BLaER1 (cell line): ENCODE results near the gene TCF12.

ENCODE experiments used
- H3K27ac ChIP-seq: shearing (Covaris generic); formaldehyde crosslinking; 2 replicates; pipeline ENCODE4 v1.8.1; 2022
- H3K27me3 ChIP-seq: shearing (Covaris generic); formaldehyde crosslinking; 2 replicates; pipeline ENCODE4 v1.8.1; 2022
- H3K36me3 ChIP-seq: shearing (Covaris generic); formaldehyde crosslinking; 2 replicates; pipeline ENCODE4 v1.8.1; 2022
- H3K4me1 ChIP-seq: shearing (Covaris generic); formaldehyde crosslinking; 2 replicates; pipeline ENCODE4 v1.8.1; 2022
- H3K4me2 ChIP-seq: shearing (Covaris generic); formaldehyde crosslinking; 2 replicates; pipeline ENCODE4 v1.8.1; 2022
- H3K4me3 ChIP-seq: shearing (Covaris generic); formaldehyde crosslinking; 2 replicates; pipeline ENCODE4 v1.8.1; 2022
- H3K9ac ChIP-seq: shearing (Covaris generic); formaldehyde crosslinking; 2 replicates; pipeline ENCODE4 v1.8.1; 2022
- H3K9me3 ChIP-seq: shearing (Covaris generic); formaldehyde crosslinking; 2 replicates; pipeline ENCODE4 v1.8.1; 2022
- H4K20me1 ChIP-seq: shearing (Covaris generic); formaldehyde crosslinking; 2 replicates; pipeline ENCODE4 v1.8.1; 2022
- Cebpa-rat ChIP-seq: shearing (Covaris generic); IDR thresholded peaks from 2 replicates; pipeline ENCODE4 v1.8.1; 2022

The TCF12 gene

DNA sequence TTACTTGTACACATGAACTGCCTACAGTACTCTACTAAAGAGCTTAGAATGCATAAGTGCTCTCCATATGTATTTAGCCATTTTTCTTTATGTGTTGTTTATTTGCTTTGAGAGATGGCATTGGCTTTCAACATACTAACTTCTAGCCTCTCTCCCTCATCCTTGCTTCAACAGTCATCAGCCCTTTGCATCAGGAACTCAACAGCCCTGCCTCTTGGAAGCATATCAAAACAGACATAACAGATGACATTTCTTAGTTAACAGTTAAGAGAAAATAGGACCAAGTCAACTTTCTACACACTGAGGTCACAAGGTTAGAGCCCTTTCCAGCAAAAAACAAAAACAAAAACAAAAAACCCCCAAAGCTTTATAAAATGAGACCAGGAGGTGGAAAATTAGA lies 145.6 kb downstream of the TCF12 start:
- H3K4me2 ChIP-seq = no peak overlapping the region
- H3K4me1 ChIP-seq = no peaks in the 10 kb centered on the region
- TF ChIP-seq Cebpa-rat = no peak
- H3K36me3 ChIP-seq = peaks cover 31% of the 10 kb centered on the region
- peaks cover 44% of the 10 kb centered on the region for H4K20me1 ChIP-seq
- H3K9ac ChIP-seq = no peak overlapping the region
- no peak overlapping the region for H3K4me3 ChIP-seq
- H3K27ac ChIP-seq = no peak overlapping the region
- no peaks in the 10 kb centered on the region for H3K27me3 ChIP-seq
- H3K9me3 ChIP-seq = no peaks in the 10 kb centered on the region

DNA sequence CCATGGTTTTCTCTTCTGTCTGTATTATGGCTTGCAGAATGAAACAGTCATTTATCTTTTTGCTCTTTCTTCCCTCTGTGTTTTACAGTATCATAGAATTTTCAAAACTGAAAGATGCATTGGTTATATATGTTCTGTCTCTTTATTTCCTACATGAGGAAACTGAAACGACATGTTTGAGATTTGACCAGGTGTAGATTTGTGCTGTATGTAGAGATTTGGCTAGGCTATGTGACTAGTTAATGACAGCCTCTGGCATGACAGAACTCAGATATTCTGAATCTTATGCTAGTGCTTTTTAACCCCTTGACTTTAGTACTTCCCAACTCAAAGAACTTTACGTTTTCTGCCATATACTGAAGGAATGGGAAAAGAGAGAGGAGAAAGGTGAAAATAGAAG lies 151.0 kb downstream of the TCF12 start:
- Histone ChIP-seq H3K4me1 (no peaks in the 10 kb centered on the region), H3K9ac (no peak overlapping the region), H3K36me3 (peaks cover 19% of the 10 kb centered on the region), H3K27ac (no peak overlapping the region), H3K4me3 (no peak overlapping the region), H4K20me1 (peaks cover 60% of the 10 kb centered on the region; the same call in 1 of the 2 replicates), H3K27me3 (no peaks in the 10 kb centered on the region), H3K4me2 (no peak overlapping the region), H3K9me3 (no peaks in the 10 kb centered on the region)
- TF ChIP-seq Cebpa-rat = no peak

DNA sequence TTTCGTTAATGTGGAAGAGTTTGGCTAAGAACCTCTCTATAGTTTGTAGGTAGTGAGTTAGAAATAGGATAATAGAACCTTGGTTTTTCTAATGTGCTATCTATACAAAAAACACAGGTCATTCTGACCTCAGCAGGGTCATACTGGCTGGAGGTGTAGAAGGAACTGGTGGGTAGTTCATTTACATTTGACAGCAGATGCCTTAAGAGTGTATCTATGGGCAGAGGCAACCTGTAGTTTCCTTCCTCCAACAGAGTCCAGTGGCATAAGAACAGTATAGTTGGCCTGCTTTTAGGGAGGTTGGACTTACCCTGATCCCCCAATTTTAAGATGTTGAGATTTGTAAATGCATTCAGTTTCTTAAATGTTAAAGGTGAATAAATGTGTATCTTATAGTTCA lies 152.2 kb downstream of the TCF12 start:
- Histone ChIP-seq H3K9me3 (no peaks in the 10 kb centered on the region), H3K27me3 (no peaks in the 10 kb centered on the region), H3K4me2 (no peak overlapping the region), H3K4me1 (no peaks in the 10 kb centered on the region), H3K4me3 (no peak overlapping the region), H3K9ac (no peak overlapping the region), H3K27ac (no peak overlapping the region), H3K36me3 (peaks cover 11% of the 10 kb centered on the region; the same call in 1 of the 2 replicates), H4K20me1 (peaks cover 68% of the 10 kb centered on the region; the same call in 1 of the 2 replicates)
- no peak for TF ChIP-seq Cebpa-rat

DNA sequence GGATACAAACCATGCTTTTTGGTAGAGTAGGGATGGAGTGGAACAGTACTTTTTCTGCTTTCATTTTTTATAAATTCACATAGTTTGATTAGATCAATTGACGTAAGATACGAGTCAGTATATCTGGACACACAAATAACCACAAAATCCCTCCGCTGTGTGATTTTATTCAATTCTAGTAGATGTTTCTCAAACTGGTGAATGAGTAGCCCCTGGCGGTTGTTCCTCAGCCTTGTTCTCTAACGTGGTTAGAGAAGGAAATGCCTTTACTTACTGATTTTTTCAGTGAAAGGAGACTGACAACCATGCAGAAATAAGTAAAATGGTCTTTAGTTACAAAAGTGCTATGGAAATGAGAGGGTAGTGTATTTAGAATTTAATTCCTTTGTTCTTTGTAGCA lies 161.0 kb downstream of the TCF12 start:
- Histone ChIP-seq H3K9ac (no peak overlapping the region), H3K36me3 (peaks cover 7% of the 10 kb centered on the region; the same call in 1 of the 2 replicates), H4K20me1 (peaks cover 79% of the 10 kb centered on the region), H3K27me3 (no peaks in the 10 kb centered on the region), H3K4me3 (no peak overlapping the region), H3K9me3 (no peaks in the 10 kb centered on the region), H3K4me2 (no peak overlapping the region), H3K27ac (no peak overlapping the region), H3K4me1 (peaks cover 24% of the 10 kb centered on the region)
- no peak for TF ChIP-seq Cebpa-rat

DNA sequence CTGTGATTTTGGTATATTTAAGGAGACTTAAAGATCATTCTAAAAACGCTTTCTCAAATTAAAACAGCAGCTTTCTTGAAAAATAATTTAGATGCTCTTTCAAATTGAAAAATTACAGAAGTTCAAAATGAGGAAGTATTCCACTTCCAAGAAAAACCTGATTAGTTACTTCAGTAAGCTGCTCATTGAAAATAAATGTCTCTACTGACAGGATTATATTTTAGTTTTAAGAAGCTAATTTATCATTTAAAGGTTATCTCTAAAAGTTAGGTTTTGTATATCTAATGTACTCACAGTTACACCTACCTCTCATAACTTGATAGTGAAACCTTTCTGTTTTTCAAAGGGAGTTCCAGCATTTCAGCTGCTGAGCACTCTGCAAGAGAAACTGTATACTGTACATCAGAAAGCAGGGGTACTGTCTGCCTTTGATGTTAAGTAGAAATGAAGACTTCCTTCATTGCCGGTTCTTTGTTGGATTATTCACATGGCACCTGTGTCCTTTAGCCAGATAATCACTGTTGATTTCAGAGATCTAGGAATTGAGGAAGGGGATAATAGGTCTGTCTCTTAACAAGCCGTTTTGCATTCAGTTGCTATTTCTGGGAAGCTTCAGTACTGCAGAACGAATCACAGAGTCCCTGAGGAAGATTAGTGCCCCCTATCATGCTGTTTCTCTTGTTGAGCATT lies 161.6 kb downstream of the TCF12 start:
- Histone ChIP-seq H3K4me3 (no peak overlapping the region), H3K36me3 (peaks cover 7% of the 10 kb centered on the region; the same call in 1 of the 2 replicates), H3K27me3 (no peaks in the 10 kb centered on the region), H3K4me2 (peak overlapping the region; percentile 8; the same call in 1 of the 2 replicates), H3K4me1 (peaks cover 24% of the 10 kb centered on the region), H3K27ac (no peak overlapping the region), H4K20me1 (peaks cover 76% of the 10 kb centered on the region), H3K9me3 (no peaks in the 10 kb centered on the region), H3K9ac (no peak overlapping the region)
- no peak for TF ChIP-seq Cebpa-rat

DNA sequence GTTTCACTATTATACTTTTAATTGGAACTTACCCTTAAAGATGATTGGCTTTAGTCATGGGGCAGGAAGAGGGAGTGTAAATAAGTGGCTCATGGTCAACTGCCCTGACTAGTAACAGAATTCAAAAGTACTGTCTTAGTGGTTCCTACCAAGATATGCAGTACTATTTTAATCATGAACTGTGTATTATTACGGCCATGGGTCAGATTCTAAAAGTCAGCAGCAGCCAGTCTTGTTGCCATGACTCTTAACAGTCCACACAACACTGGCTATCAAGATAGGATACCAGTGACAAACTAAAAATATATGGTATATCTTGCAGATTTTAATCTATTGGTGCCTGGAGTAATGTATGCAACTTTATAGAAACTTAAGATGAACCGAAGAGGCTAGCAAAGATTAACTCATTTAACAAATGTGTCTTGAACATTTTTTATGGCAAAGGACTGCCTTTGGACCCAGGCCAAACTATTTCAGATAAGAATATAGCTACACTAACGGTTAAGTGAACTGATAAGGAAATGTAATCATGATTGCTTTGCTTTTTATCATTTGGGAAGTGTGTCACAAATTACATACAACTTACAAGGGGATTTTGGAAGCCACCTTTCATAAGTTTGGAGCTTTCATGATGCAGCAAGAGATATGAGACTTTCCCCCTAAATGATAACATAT lies 163.7 kb downstream of the TCF12 start:
- no peaks in the 10 kb centered on the region for H3K27me3 ChIP-seq
- H3K4me3 ChIP-seq = no peak overlapping the region
- H3K4me2 ChIP-seq = no peak overlapping the region
- H3K27ac ChIP-seq = no peak overlapping the region
- peaks cover 5% of the 10 kb centered on the region; the same call in 1 of the 2 replicates for H3K36me3 ChIP-seq
- no peak overlapping the region for H3K9ac ChIP-seq
- H3K9me3 ChIP-seq = no peaks in the 10 kb centered on the region
- H4K20me1 ChIP-seq = peaks cover 68% of the 10 kb centered on the region
- H3K4me1 ChIP-seq = peaks cover 24% of the 10 kb centered on the region
- no peak for TF ChIP-seq Cebpa-rat

DNA sequence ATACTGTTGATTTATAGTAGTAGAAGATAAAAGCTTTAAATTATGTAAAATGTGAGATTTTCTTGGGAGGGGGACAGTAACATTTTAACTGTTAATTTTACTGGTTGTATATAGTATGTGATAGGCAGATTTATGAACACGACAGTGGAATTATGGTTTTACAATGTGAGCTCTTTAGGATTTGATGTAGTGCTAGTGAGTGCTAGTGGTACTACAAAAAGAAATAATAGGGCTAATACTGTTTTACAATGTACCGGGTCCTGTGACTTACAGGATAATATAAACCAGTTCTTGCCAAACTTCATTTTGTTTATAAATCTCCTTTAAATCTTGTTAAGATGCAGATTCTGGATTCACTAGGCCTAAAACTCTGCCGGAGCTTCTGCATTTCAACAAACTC lies 165.7 kb downstream of the TCF12 start:
- H3K36me3 ChIP-seq = no peaks in the 10 kb centered on the region
- no peak overlapping the region for H3K4me3 ChIP-seq
- no peak for TF ChIP-seq Cebpa-rat
- no peak overlapping the region for H3K9ac ChIP-seq
- H3K4me1 ChIP-seq = peaks cover 22% of the 10 kb centered on the region
- H3K4me2 ChIP-seq = no peak overlapping the region
- H3K27me3 ChIP-seq = no peaks in the 10 kb centered on the region
- no peak overlapping the region for H3K27ac ChIP-seq
- H3K9me3 ChIP-seq = no peaks in the 10 kb centered on the region
- H4K20me1 ChIP-seq = peaks cover 69% of the 10 kb centered on the region

DNA sequence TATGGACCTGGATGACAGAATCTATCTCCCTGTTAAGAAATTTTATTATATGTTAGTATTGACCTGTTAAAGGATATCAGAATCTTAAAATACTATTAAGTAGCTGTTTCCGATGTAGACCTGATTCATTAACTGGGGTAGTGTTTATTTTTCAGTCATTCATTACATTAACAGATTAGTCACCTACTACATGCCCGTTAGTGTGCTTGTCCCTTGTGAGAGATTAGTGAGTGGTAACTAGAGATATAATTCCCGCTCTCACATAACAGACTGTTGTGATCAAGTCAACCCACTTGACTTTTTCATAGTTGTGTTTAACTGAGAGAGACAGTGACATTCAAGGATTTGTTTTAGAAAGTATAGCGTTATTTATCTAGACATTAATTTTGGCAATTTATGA lies 166.8 kb downstream of the TCF12 start:
- H3K27ac ChIP-seq = no peak overlapping the region
- H3K27me3 ChIP-seq = no peaks in the 10 kb centered on the region
- H4K20me1 ChIP-seq = peaks cover 66% of the 10 kb centered on the region
- no peak overlapping the region for H3K4me3 ChIP-seq
- peaks cover 20% of the 10 kb centered on the region for H3K4me1 ChIP-seq
- H3K9ac ChIP-seq = no peak overlapping the region
- no peaks in the 10 kb centered on the region for H3K36me3 ChIP-seq
- H3K9me3 ChIP-seq = no peaks in the 10 kb centered on the region
- no peak for TF ChIP-seq Cebpa-rat
- no peak overlapping the region for H3K4me2 ChIP-seq

DNA sequence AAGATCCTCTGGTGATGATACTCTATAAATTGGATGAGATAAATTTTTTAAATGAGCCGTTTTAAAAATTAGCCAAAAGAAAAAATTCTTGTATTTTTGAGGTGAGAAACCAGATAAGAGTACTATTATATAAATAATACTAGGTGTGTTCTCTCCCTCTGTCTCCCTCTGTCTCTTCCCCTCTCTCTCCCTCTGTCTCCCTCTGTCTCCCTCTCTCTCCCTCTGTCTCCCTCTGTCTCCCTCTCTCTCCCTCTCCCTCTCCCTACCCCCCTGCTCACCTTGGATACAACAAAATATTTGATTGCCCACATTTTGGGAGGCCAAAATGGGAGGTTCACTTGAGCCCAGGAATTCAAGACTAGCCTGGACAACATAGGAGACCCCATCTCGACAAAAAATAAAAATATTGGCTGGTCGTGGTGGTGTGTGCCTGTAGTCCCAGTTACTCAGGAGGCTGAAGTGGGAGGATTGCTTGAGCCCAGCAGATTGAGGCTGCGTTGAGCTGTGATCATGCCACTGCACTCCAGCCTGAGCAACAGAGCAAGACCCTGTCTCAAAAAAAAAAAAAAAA lies 168.5 kb downstream of the TCF12 start:
- TF ChIP-seq Cebpa-rat = no peak
- no peak overlapping the region for H3K27ac ChIP-seq
- no peak overlapping the region for H3K4me2 ChIP-seq
- no peaks in the 10 kb centered on the region for H3K27me3 ChIP-seq
- peaks cover 13% of the 10 kb centered on the region for H3K4me1 ChIP-seq
- H3K9ac ChIP-seq = no peak overlapping the region
- H4K20me1 ChIP-seq = peaks cover 58% of the 10 kb centered on the region
- H3K36me3 ChIP-seq = peaks cover 5% of the 10 kb centered on the region; the same call in 1 of the 2 replicates
- no peak overlapping the region for H3K4me3 ChIP-seq
- no peaks in the 10 kb centered on the region for H3K9me3 ChIP-seq
